WTC11 (cell line): ENCODE measurements around the gene SIX2.

Experiments
- CREB1 ChIP-seq: sonication (generic); formaldehyde crosslinking; IDR thresholded peaks from 2 replicates; pipeline ENCODE4 v1.8.0; 2023; ENCODE audit warnings: mild to moderate bottlenecking, missing genetic modification reagents
- ETV6 ChIP-seq: sonication (generic); formaldehyde crosslinking; IDR thresholded peaks from 2 replicates; pipeline ENCODE4 v1.8.1; 2022; ENCODE audit warnings: mild to moderate bottlenecking, missing genetic modification reagents
- GABPB1 ChIP-seq: sonication (generic); formaldehyde crosslinking; IDR thresholded peaks from 2 replicates; pipeline ENCODE4 v1.8.1; 2023; ENCODE audit warnings: mild to moderate bottlenecking, missing genetic modification reagents
- ZNF232 ChIP-seq: sonication (generic); formaldehyde crosslinking; IDR thresholded peaks from 2 replicates; pipeline ENCODE4 v1.8.0; 2022; ENCODE audit warnings: mild to moderate bottlenecking, missing genetic modification reagents
- ZNF423 ChIP-seq: fragments of 250-450 bp; sonication (Bioruptor Pico); IDR thresholded peaks from 2 replicates; pipeline ENCODE4 v2.1.2; 2022; ENCODE audit warnings: mild to moderate bottlenecking, moderate library complexity
- TF ChIP-seq, protein P1 (sequence below): sonication (generic); formaldehyde crosslinking; IDR thresholded peaks from 2 replicates; pipeline ENCODE4 v1.8.1; 2023; ENCODE audit warnings: mild to moderate bottlenecking, missing genetic modification reagents, moderate library complexity
- TF ChIP-seq, protein P2 (sequence below): fragments of 200-600 bp; IDR thresholded peaks from 2 replicates; pipeline ENCODE4 v1.8.0; 2022; ENCODE audit warnings: antibody characterized with exemption
- TF ChIP-seq, protein P3 (sequence below): sonication (generic); formaldehyde crosslinking; IDR thresholded peaks from 2 replicates; pipeline ENCODE4 v1.8.1; 2022; ENCODE audit warnings: low read depth, missing genetic modification reagents, borderline replicate concordance
- TF ChIP-seq, protein P4 (sequence below): fragments of 250-450 bp; sonication (Bioruptor Pico); conservative IDR thresholded peaks from 2 replicates; pipeline ENCODE4 v1.9.0; 2021; ENCODE audit warnings: mild to moderate bottlenecking
- TF ChIP-seq, protein P5 (sequence below): sonication (generic); formaldehyde crosslinking; IDR thresholded peaks from 2 replicates; pipeline ENCODE4 v1.8.1; 2023; ENCODE audit warnings: mild to moderate bottlenecking, missing genetic modification reagents, moderate library complexity
- TF ChIP-seq, protein P6 (sequence below): sonication (generic); formaldehyde crosslinking; IDR thresholded peaks from 2 replicates; pipeline ENCODE4 v1.8.0; 2022; ENCODE audit warnings: mild to moderate bottlenecking, missing genetic modification reagents

DNA sequence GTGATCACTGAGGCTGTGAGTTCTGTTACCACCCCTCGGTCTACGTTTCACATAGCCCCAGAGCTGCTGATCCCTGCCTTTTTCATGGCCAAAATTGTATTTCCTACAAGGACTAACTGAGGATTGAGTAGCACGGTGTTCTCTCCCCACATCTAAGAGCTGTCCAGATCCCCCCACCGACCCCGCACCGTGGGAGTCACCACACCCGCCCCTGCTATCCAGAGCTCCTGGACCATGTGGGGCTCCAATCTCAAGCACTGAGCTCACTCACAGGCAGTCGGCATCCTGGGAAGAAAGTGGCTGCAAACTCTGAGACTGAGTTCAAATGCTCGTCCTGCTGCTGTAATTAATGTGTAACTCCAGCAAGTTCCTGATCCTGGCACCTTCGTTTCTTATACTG is 9.7 kb downstream of the SIX2 start:
- TF ChIP-seq, protein P1, sequence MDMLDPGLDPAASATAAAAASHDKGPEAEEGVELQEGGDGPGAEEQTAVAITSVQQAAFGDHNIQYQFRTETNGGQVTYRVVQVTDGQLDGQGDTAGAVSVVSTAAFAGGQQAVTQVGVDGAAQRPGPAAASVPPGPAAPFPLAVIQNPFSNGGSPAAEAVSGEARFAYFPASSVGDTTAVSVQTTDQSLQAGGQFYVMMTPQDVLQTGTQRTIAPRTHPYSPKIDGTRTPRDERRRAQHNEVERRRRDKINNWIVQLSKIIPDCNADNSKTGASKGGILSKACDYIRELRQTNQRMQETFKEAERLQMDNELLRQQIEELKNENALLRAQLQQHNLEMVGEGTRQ (CRISPR knock-in tag), result no peak
- TF ChIP-seq, protein P2, sequence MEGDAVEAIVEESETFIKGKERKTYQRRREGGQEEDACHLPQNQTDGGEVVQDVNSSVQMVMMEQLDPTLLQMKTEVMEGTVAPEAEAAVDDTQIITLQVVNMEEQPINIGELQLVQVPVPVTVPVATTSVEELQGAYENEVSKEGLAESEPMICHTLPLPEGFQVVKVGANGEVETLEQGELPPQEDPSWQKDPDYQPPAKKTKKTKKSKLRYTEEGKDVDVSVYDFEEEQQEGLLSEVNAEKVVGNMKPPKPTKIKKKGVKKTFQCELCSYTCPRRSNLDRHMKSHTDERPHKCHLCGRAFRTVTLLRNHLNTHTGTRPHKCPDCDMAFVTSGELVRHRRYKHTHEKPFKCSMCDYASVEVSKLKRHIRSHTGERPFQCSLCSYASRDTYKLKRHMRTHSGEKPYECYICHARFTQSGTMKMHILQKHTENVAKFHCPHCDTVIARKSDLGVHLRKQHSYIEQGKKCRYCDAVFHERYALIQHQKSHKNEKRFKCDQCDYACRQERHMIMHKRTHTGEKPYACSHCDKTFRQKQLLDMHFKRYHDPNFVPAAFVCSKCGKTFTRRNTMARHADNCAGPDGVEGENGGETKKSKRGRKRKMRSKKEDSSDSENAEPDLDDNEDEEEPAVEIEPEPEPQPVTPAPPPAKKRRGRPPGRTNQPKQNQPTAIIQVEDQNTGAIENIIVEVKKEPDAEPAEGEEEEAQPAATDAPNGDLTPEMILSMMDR, result no peak
- TF ChIP-seq ZNF423 (CRISPR knock-in tag) (no peak), CREB1 (CRISPR knock-in tag) (no peak), GABPB1 (CRISPR knock-in tag) (no peak), ZNF232 (no peak), ETV6 (no peak)
- TF ChIP-seq, protein P3, sequence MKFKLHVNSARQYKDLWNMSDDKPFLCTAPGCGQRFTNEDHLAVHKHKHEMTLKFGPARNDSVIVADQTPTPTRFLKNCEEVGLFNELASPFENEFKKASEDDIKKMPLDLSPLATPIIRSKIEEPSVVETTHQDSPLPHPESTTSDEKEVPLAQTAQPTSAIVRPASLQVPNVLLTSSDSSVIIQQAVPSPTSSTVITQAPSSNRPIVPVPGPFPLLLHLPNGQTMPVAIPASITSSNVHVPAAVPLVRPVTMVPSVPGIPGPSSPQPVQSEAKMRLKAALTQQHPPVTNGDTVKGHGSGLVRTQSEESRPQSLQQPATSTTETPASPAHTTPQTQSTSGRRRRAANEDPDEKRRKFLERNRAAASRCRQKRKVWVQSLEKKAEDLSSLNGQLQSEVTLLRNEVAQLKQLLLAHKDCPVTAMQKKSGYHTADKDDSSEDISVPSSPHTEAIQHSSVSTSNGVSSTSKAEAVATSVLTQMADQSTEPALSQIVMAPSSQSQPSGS (CRISPR knock-in tag), result no peak
- TF ChIP-seq, protein P4, sequence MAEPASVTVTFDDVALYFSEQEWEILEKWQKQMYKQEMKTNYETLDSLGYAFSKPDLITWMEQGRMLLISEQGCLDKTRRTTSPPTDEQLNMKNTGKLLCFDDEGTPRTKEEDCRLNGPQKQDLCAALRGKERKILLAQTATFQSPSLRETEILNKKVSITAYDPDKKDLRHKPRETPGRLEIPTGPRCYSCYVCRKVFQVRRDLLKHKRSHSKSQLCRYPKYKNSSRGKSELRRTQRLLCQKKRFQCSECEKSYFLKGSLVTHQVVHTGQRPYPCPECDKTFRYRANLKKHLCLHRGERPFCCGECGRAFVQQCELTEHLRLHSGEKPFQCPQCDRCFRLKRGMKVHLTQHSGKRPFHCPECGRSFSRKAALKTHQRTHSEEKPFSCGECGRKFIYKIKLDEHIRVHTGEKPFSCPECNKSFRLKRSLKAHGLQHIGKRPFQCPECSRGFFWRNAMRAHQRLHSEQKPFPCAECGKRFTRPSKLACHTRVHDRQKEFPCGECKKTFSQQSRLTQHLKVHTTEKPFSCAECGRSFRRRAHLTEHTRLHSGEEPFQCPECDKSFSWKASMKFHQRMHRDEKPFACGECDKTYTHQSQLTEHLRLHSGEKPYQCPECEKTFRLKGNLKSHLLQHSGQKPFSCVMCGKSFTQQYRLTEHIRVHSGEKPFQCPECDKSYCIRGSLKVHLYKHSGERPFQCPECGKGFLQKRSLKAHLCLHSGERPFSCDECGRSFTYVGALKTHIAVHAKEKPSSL (CRISPR knock-in tag), result no peak
- TF ChIP-seq, protein P5, sequence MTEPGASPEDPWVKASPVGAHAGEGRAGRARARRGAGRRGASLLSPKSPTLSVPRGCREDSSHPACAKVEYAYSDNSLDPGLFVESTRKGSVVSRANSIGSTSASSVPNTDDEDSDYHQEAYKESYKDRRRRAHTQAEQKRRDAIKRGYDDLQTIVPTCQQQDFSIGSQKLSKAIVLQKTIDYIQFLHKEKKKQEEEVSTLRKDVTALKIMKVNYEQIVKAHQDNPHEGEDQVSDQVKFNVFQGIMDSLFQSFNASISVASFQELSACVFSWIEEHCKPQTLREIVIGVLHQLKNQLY (CRISPR knock-in tag), result no peak
- TF ChIP-seq, protein P6, sequence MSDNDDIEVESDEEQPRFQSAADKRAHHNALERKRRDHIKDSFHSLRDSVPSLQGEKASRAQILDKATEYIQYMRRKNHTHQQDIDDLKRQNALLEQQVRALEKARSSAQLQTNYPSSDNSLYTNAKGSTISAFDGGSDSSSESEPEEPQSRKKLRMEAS, result no peak
